Activated CD4-positive, alpha-beta memory T cell treated with anti-CD3 and anti-CD28 coated beads for 36 hours (primary cell): ENCODE results near the gene ZSCAN5C. TPM values are rescaled to one million over a fixed set of nuclear protein-coding genes. Genes with fewer than 3 reads are reported as not detected.
"Not testable (repeated sequence)": the region's sequence is repeated elsewhere in the genome, so short reads cannot be mapped to it uniquely, and the experiment has no call there.

ENCODE experiments used
- CTCF ChIA-PET: fragments of 350-600 bp; sonication (Branson Sonifier 250); formaldehyde crosslinking; loops from one replicate; lab custom pipeline; 2021; ENCODE audit warnings: antibody characterized with exemption, inconsistent platforms; lab: Charles Lee
- POLR2A ChIA-PET: fragments of 350-600 bp; sonication (Branson Sonifier 250); formaldehyde crosslinking; loops from one replicate; lab custom pipeline; 2021; ENCODE audit warnings: antibody characterized with exemption; lab: Charles Lee
- DNase-seq: peaks from one replicate; pipeline ENCODE4 v3.0.0-alpha.2; 2020
- H3K27ac Mint-ChIP-seq: one replicate; pipeline ENCODE4 v1.8.0; 2021; ENCODE audit warnings: mixed read lengths
- H3K27me3 Mint-ChIP-seq: one replicate; pipeline ENCODE4 v1.8.0; 2021; ENCODE audit warnings: mixed read lengths
- H3K36me3 Mint-ChIP-seq: one replicate; pipeline ENCODE4 v1.8.0; 2021; ENCODE audit warnings: mixed read lengths
- H3K4me1 Mint-ChIP-seq: one replicate; pipeline ENCODE4 v1.8.0; 2021; ENCODE audit warnings: low read depth, mixed read lengths
- H3K4me3 Mint-ChIP-seq: one replicate; pipeline ENCODE4 v1.8.0; 2021; ENCODE audit warnings: mild to moderate bottlenecking, mixed read lengths
- H3K9me3 Mint-ChIP-seq: one replicate; pipeline ENCODE4 v1.8.0; 2021; ENCODE audit warnings: mixed read lengths
- intact Hi-C: fragments of 100-400 bp; cut with micrococcal nuclease; formaldehyde crosslinking; loops from one replicate; pipeline ENCODE4 v1.15.1; 2023
- total RNA-seq, 2 experiments: library from RNA; stranded (reverse); gene quantifications; one replicate each; pipeline ENCODE4 v1.2.3, GENCODE V29; 2021

The ZSCAN5C gene
- total RNA-seq, 2 experiments from 2014 or later: not detected

DNA sequence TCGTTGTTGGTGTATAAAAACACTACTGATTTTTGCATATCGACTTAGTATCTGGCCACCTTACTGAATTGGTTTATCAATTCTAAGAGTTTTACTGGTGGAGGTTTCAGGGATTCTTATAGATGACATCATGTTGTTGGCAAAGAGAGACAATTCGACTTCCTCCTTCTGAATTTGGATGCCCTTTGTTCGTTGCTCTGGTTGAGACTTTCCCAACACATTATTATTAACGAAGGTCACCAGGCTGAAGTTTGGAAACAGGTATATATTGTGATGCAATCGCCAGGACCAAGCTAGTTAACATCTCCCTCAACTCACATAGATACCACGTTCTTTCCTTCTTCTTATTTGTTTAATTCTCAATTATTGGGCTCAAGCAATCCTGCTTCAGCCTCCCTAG lies 2.4 kb upstream of the ZSCAN5C start:
- no peaks in the 10 kb centered on the region for H3K9me3 Mint-ChIP-seq
- no peaks in the 10 kb centered on the region for H3K27me3 Mint-ChIP-seq
- no peak overlapping the region for H3K27ac Mint-ChIP-seq
- CTCF ChIA-PET: no interaction called here
- intact Hi-C loops: no loop called here
- H3K36me3 Mint-ChIP-seq: no peaks in the 10 kb centered on the region
- no peak for DNase-seq
- POLR2A ChIA-PET: no interaction called here
- H3K4me3 Mint-ChIP-seq: no peak overlapping the region
- H3K4me1 Mint-ChIP-seq: no peaks in the 10 kb centered on the region

DNA sequence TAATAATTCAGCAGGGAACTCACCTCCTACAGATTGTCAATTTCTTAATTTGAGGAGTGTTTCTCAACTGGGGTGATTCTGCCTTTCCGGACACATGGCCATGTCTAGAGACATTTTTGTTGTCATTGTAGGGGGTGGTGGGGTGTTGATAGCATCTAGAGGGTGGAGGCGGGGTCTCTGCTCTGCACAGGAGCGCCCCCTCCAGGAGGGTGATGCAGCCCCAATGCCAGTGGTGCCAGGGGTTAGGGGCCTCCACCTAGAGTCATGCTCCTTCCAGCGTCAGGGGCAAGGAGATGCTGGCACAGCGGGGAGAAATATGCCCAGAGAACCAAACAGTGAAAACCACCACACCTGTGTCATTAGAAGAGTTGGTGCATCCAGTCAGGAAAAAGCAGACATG lies 5.5 kb downstream of the ZSCAN5C start:
- intact Hi-C loops, H3K4me3 Mint-ChIP-seq, H3K27ac Mint-ChIP-seq, H3K4me1 Mint-ChIP-seq, POLR2A ChIA-PET, H3K9me3 Mint-ChIP-seq, CTCF ChIA-PET, H3K36me3 Mint-ChIP-seq, H3K27me3 Mint-ChIP-seq, DNase-seq: not testable (repeated sequence)

DNA sequence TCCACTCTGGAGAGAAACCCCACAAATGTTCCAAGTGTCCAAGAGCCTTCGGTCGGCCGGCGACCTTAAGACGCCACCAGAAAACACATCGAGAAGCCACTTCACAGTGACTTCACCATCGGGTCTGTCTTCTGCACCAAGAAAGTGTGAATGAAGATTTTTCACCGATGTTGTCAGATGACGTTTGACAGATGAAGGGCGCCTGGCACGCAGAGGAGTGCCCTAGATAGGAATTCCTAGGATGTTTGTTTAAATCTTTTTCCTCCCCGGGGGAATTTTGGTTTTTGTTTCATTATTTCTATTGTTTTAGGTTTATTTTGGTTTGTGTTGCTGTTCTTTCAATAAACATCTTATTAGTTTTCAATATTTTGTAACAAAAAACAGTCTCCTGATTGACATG lies 7.0 kb downstream of the ZSCAN5C start:
- no peak overlapping the region for H3K27ac Mint-ChIP-seq
- H3K27me3 Mint-ChIP-seq: peaks cover 3% of the 10 kb centered on the region
- ChIA-PET POLR2A (no interaction called here), CTCF (no interaction called here)
- H3K9me3 Mint-ChIP-seq: no peaks in the 10 kb centered on the region
- DNase-seq: no peak
- H3K36me3 Mint-ChIP-seq: no peaks in the 10 kb centered on the region
- H3K4me1 Mint-ChIP-seq: no peaks in the 10 kb centered on the region
- no peak overlapping the region for H3K4me3 Mint-ChIP-seq
- intact Hi-C loops: no loop called here

DNA sequence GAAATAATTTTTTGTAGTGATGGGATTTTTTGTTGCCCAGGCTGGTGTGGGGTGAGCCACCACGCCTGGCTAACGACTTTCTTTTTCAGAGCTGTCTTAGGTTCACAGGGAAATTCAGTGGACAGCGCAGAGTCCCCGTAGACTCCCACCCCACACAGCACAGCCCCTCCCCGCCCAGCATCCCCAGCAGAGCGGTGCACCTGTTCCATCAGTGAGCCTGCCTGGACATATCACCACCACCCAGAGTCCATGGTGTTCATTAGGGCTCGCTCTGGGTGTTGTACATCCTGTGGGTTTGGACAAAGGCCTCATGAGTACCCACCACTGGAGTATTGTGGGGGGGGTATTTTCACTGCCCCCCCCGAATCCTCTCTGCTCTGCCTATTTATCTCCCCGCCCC lies 8.0 kb downstream of the ZSCAN5C start:
- H3K27ac Mint-ChIP-seq, H3K36me3 Mint-ChIP-seq, H3K4me1 Mint-ChIP-seq, DNase-seq, H3K4me3 Mint-ChIP-seq, H3K9me3 Mint-ChIP-seq, H3K27me3 Mint-ChIP-seq, intact Hi-C loops, CTCF ChIA-PET, POLR2A ChIA-PET: not testable (repeated sequence)

DNA sequence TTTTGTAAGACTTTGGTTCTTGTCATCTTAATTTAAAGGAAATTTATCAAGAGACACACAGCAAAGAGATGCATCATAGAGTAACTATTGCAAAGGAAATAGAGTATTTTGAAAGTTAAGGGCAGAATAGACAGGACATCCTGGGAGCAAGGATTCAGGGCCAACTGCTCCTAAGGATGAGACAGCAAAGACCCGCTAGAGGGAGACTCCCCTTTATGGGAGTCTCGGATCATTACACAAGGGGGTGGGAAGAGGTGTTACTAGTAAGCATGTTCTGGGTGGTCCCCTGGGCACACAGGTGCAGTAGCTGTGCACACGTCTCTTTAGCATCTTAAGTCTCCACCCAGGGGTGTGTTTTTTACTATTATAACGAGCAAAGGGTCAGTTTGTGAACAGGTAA lies 9.6 kb downstream of the ZSCAN5C start:
- Mint-ChIP-seq H3K9me3 (no peaks in the 10 kb centered on the region), H3K4me1 (peaks cover under 1% of the 10 kb centered on the region), H3K36me3 (no peaks in the 10 kb centered on the region), H3K27me3 (peaks cover 9% of the 10 kb centered on the region), H3K27ac (no peak overlapping the region), H3K4me3 (no peak overlapping the region)
- intact Hi-C loops: no loop called here
- ChIA-PET CTCF (no interaction called here), POLR2A (no interaction called here)
- no peak for DNase-seq

DNA sequence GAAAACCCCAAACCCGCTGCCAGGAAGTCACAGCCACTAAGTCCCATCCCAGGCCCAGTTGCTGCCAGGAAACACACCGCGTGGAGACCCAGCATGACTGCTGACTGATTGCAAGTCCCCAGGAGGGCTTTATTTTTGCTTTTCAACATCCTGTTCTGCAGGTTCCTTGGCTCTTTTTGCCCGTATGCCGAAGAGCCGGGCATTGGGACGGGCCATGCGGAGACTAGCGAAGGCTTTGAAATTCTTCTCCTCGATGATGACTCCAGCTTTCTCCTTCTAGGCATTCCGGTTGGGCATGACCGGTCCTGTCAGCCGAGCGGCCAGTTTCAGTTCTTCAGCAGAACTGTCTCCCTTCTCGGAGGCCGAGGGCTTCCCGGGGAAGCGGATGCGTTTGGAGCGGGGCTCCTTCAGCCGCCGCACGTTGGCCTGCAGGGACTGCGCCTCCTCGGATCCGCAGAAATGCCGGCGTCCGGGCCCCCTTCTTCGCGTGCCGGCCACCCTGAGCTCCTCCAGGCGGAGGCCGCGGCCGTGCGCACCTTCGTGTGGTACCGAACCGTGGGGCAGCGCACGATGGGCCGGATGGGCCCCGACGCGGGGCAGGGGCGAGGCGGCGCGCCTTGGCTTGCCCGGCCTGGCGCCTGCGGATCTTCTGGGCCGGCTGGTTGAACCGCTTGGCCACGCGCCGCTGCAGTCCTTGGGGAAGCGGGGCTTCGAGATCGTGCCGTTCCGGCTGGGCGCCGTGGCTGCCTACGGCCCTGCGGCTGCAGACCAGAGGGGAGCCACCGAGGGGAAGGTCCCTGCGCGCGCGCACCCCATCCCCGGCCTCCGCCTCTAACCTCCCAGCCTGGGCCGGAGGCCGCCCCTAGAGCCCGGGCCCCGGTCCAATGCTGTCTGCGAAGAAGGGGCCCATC lies 15.2 kb downstream of the ZSCAN5C start:
- DNase-seq: no peak
- H3K9me3 Mint-ChIP-seq: no peaks in the 10 kb centered on the region
- ChIA-PET CTCF (no interaction called here), POLR2A (no interaction called here)
- no peaks in the 10 kb centered on the region for H3K36me3 Mint-ChIP-seq
- intact Hi-C loops: no loop called here
- H3K27me3 Mint-ChIP-seq: peaks cover 19% of the 10 kb centered on the region
- H3K27ac Mint-ChIP-seq: no peak overlapping the region
- H3K4me1 Mint-ChIP-seq: peaks cover 6% of the 10 kb centered on the region
- no peak overlapping the region for H3K4me3 Mint-ChIP-seq

DNA sequence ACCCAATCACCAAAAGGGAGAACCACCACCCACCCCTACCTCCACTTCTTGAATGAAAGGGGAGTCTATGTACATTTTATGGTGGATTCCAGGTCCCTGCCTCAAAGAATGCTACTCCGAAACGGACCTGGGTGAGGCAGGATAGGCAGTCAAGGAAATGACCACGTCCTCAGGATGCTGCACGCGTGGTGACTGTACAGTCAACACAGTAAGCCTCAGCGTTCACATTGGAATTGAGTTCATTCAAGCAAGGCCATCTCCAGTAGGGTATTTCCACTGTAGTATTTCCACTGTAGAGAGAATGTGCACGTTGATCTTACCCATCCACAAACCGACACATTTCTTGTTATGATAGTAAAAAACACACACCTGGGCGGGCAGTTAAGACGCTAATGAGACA lies 16.9 kb downstream of the ZSCAN5C start:
- Mint-ChIP-seq H3K4me3 (no peak overlapping the region), H3K27me3 (peaks cover 19% of the 10 kb centered on the region), H3K4me1 (peaks cover 6% of the 10 kb centered on the region), H3K36me3 (no peaks in the 10 kb centered on the region), H3K9me3 (no peaks in the 10 kb centered on the region), H3K27ac (no peak overlapping the region)
- ChIA-PET POLR2A (no interaction called here), CTCF (no interaction called here)
- no peak for DNase-seq
- intact Hi-C loops: no loop called here

DNA sequence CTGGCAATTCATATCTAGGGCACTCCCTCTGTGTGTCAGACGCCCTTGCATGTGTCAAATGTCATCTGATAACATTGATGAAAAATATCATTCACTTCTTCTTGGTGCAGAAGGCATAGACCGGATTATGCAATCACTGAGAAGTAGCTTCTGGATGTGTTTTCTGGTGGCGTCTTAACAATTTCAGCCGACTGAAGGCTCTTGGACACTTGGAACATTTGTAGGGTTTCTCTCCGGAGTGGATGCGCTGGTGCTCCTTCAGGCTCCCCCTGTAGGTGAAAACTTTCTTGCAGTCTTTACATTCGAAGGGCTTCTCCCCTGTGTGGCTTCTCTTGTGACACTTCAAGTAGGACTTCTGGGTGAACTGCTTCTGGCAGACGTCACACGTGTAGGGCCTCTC lies 19.4 kb downstream of the ZSCAN5C start:
- H3K36me3 Mint-ChIP-seq, H3K4me1 Mint-ChIP-seq, POLR2A ChIA-PET, H3K27ac Mint-ChIP-seq, intact Hi-C loops, H3K4me3 Mint-ChIP-seq, H3K9me3 Mint-ChIP-seq, DNase-seq: not testable (repeated sequence)
- CTCF ChIA-PET: interaction anchor here (0.6 kb wide), 1 partner anchor 127 kb away, joined by 3 read pairs; no protein-coding TSS in a partner anchor
- peaks cover 11% of the 10 kb centered on the region for H3K27me3 Mint-ChIP-seq

DNA sequence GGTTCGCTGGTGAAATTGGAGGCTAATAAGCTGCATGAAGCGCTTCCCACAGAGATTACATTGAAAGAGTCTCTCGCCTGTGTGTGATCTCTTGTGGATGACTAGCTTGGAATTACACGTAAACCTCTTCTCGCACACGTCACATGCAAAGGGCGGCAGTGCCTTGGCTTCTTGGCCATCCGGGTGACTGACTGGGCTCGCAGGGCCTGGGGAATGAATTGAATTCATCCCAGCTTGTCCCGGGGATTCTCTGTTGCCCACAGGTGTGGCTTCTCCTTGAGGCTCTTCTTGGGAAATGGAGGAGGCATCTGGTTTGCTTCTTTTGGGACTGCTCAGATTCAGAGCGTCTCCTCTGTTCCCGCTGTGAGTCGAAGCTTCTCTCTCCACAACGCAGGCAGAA lies 19.8 kb downstream of the ZSCAN5C start:
- Mint-ChIP-seq H3K36me3 (no peaks in the 10 kb centered on the region), H3K27ac (no peak overlapping the region), H3K9me3 (no peaks in the 10 kb centered on the region), H3K4me3 (no peak overlapping the region), H3K27me3 (peaks cover 8% of the 10 kb centered on the region), H3K4me1 (peaks cover 4% of the 10 kb centered on the region)
- POLR2A ChIA-PET: no interaction called here
- intact Hi-C loops: no loop called here
- no peak for DNase-seq
- CTCF ChIA-PET: interaction anchor here (0.6 kb wide), 1 partner anchor 127 kb away, joined by 3 read pairs; no protein-coding TSS in a partner anchor

DNA sequence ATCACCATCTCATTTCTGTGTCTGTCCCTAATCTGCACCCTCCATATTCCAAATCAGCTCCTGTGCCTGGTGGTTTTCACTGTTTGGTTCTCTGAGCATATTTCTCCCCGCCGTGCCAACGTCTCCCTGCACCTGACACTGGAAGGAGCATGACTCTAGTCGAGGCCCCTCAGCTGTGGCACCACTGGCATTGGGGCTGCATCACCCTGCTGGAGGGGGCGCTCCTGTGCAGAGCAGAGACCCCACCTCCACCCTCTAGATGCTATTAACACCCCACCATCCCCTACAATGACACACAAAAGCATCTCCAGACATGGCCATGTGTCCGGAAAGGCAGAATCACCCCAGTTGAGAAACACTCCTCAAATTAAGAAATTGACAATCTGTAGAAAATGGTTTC lies 20.8 kb downstream of the ZSCAN5C start:
- DNase-seq: no peak
- Mint-ChIP-seq H3K27me3 (peaks cover 4% of the 10 kb centered on the region), H3K4me1 (no peaks in the 10 kb centered on the region), H3K36me3 (no peaks in the 10 kb centered on the region), H3K9me3 (no peaks in the 10 kb centered on the region), H3K4me3 (no peak overlapping the region), H3K27ac (no peak overlapping the region)
- intact Hi-C loops: no loop called here
- ChIA-PET CTCF (no interaction called here), POLR2A (no interaction called here)

DNA sequence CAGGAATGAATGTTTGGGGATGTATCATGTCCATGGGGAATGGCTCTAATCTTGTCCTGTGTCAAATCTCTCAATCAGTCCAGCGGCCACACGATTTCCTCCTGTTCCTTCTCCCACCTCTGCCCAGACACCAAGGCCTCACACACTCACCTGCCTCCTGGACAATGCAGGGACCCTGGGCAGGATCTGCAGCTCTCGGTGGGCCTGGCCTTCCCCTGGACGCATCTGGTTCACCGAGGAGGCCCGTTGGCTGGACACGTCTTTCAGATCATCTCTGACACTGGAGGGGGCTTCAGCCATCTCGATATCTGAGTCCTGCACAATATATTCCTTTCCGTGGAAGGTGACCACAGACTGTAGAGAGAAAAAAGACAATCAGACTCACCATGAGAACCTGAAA lies 21.4 kb downstream of the ZSCAN5C start:
- H3K4me3 Mint-ChIP-seq: no peak overlapping the region
- H3K4me1 Mint-ChIP-seq: no peaks in the 10 kb centered on the region
- DNase-seq: no peak
- no peaks in the 10 kb centered on the region for H3K36me3 Mint-ChIP-seq
- H3K9me3 Mint-ChIP-seq: no peaks in the 10 kb centered on the region
- POLR2A ChIA-PET: no interaction called here
- H3K27ac Mint-ChIP-seq: no peak overlapping the region
- CTCF ChIA-PET: no interaction called here
- intact Hi-C loops: no loop called here
- peaks cover 1% of the 10 kb centered on the region for H3K27me3 Mint-ChIP-seq

DNA sequence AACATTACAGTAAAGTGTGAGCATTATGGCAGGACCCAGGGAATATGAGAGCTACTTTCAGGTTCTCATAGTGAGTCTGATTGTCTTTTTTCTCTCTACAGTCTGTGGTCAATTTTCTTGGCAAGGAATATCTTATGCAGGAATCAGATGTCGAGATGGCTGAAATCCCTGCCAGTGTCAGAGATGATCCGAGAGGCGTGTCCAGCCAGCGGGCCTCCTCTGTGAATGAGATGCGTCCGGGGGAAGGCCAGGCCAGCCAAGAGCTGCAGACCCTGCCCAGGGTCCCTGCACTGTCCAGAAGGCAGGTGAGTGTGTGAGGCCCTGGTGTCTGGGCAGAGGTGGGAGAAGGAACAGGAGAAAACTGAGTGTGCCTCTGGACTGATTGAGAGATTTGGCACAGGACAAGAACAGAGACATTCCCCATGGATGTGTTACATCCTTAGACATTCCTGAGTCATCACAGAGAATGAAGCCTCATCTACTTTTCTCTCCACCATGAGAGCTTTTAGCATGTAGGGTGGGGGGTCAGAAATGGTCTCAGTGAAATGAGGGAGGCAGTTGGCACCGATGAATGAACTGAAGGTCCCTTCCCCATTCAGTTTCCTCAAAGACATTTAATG lies 43.2 kb downstream of the ZSCAN5C start:
- Mint-ChIP-seq H3K27me3 (no peaks in the 10 kb centered on the region), H3K36me3 (no peaks in the 10 kb centered on the region), H3K27ac (no peak overlapping the region), H3K4me3 (no peak overlapping the region), H3K4me1 (no peaks in the 10 kb centered on the region), H3K9me3 (no peaks in the 10 kb centered on the region)
- intact Hi-C loops: no loop called here
- DNase-seq: no peak
- ChIA-PET POLR2A (no interaction called here), CTCF (no interaction called here)

DNA sequence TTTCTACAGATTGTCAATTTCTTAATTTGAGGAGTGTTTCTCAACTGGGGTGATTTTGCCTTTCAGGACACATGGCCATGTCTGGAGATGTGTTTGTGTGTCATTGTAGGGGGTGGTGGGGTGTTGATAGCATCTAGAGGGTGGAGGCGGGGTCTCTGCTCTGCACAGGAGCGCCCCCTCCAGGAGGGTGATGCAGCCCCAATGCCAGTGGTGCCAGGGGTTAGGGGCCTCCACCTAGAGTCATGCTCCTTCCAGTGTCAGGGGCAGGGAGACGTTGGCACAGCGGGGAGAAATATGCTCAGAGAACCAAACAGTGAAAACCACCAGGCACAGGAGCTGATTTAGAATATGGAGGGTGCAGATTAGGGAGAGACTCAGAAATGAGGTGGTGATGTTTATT lies 43.7 kb downstream of the ZSCAN5C start:
- CTCF ChIA-PET, H3K36me3 Mint-ChIP-seq, H3K27ac Mint-ChIP-seq, DNase-seq, H3K4me1 Mint-ChIP-seq, intact Hi-C loops, H3K9me3 Mint-ChIP-seq, H3K27me3 Mint-ChIP-seq, H3K4me3 Mint-ChIP-seq, POLR2A ChIA-PET: not testable (repeated sequence)
